GM19328 (cell line): ENCODE measurements around the gene NCLN.
"Not testable (repeated sequence)": the region's sequence is repeated elsewhere in the genome, so short reads cannot be mapped to it uniquely, and the experiment has no call there.

ENCODE experiments used
- ATAC-seq: cut with Tn5 transposase; IDR thresholded peaks from one replicate; pipeline ENCODE4 v1.9.1; 2021; ENCODE audit warnings: mild to moderate bottlenecking, moderate library complexity; ENCODE audit not compliant: unreplicated experiment

Gene NCLN

DNA sequence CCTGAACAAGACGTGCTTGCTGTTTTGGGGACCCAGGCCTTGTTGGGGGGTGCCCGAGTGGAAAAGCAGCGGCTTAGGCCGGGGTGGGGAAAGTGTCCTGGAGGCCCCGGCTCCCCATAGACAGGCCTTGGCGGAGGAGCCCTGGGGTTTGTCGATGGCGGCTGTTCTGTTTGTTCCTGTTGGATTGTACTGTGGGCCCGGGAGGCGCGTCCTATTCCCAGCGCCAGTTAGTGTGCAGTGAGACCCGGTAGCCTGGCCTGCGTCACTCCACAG is 11.1 kb downstream of the NCLN start:
- no peak for ATAC-seq

DNA sequence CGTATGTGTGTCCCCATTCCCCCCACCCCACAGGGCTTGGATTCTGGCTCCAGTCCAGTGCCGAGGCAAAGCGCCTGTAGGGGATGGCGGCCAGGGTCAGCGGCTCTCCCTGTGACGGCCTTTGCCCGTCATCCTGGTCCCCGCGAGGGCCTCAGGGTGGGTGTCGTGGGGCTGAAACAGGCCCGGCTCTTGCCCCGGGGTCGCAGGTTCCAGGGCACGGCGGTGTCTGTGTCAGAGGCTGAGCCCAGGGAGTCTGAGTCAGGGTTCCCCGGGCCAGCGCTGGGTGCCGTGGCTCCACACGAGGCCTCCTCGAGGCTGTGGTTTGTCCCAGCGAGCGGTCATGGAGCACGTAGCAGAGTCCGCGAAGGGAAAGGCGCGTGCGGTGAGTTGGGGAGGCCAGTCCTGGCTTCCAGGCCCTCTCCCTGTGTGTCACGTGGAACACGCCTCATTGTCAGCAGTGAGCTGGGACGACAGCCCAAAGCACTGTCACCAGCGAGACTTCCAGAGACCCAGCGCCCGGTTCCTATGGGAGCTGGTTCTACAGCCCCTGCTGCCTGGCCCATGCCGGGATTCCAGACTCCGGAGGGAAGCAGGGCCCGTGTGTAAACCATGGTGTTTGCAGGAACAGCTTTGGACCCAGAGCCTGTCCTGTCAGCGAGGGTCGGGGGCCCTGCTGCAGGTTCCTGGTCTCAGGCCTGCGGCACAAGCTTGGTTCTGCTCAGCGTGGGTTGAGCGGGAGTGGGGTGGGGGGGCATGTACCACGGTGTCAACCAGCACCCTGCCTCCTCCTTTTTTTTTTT is 13.4 kb downstream of the NCLN start:
- no peak for ATAC-seq

DNA sequence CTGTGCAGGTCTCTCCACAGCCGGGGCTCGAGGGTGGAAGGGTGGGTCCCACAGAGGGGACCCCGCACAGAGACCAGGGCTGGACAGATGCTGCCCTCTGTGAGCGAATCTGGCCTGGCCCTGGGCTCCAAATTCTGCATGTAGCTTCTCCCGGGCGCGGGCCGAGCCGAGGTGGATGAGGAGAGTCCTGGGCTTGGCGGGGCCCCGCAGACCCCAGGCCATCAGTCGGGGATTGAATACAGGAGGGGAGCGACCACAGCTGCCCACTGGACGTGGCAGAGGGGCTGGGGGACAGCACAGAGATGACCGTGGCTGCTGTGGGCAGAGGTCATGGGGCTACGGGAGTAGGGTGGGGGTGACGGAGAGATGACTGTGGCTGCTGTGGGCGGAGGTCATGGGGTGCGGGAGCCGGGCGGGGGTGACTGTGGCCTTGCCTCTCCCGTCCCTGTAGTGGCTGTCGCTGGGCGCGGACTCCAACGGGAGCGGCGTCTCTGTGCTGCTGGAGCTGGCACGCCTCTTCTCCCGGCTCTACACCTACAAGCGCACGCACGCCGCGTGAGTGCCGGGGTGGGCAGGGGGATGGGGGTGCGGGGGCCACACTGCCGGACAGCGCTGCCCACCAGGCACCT is 15.5 kb downstream of the NCLN start:
- ATAC-seq, result no peak

DNA sequence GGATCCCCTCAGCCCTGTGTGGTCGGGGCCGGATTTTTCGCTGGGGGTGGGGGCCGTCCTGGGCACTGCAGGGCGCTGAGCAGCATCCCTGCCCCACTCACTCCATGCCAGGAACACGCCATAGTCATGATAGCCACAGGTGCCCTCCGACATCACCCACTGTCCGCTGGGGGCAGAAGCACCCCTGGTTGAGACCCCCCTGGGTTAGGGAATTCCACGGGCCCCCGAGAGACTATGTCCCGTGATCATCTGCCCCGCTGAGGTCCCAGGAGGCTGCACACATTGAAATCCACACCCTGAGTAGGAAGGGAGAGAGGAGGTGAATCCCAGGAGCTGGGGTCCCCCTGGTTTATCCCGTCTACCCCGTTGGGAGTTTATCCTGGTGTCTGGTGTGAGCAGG is 16.2 kb downstream of the NCLN start:
- ATAC-seq, result no peak

DNA sequence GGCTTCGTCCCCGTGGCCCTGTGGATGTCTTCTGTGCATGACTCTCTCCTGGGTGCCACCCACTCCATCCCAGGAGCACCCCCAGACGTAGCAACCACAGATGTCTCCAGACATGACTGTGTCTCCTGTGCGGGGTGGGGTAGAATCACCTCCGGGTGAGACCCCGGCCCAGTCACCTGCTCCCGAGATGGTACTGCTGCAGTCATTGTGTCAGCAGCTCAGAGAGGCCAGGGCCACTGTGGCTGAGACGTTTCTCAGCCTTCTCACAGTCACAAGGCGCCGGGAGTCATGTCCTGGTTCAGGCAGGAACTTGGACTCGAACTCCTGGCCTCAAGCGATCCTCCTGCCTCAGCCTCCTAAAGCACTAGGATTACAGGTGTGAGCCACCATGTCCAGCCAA is 16.6 kb downstream of the NCLN start:
- no peak for ATAC-seq

DNA sequence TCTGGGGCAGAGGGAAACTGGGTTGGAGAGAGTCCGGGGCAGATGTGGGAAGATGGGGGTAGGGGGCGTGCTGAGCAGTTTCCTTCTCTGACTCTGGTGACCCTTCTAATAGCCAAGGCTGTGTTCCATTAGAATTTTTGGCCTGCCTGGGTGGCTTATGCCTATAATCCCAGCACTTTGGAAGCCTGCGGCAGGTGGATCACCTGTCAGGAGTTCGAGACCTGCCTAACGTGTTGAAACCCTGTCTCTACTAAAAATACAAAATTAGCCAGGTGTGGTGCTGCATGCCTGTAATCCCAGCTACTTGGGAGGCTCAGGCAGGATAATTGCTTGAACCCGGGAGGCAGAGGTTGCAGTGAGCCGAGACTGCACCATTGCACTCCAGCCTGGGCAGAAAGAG is 17.2 kb downstream of the NCLN start:
- not testable (repeated sequence) for ATAC-seq

DNA sequence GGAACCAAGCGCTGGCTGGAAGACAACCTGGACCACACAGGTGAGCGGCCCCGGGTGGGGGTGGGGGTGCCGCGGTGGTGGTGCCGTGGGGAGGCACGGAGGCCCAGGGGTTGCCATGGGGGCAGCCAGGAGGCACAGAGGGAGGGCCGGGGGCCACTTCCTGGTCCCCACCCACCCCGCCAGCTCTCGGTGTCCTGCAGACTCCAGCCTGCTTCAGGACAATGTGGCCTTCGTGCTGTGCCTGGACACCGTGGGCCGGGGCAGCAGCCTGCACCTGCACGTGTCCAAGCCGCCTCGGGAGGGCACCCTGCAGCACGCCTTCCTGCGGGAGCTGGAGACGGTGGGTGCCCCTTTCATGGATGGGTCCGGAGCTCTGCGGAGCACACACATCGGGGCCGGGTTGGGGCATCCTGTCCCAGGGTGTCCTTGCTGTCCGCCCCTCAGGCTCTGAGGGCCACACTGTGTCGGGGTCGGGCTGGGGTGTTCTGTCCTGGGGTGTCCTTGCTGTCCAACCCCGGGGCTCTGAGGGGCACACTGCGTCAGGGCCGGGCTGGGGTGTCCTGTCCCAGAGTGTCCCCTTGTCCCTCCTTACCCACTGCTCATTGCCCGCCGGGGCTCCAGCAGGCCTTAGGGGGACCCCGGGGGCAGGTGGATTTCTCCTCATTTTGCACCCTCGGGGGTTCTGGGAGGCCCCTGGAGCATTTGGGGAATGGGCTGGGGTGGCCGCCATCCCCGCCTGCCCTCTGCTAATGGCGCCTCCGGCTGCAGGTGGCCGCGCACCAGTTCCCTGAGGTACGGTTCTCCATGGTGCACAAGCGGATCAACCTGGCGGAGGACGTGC is 18.3 kb downstream of the NCLN start:
- no peak for ATAC-seq

DNA sequence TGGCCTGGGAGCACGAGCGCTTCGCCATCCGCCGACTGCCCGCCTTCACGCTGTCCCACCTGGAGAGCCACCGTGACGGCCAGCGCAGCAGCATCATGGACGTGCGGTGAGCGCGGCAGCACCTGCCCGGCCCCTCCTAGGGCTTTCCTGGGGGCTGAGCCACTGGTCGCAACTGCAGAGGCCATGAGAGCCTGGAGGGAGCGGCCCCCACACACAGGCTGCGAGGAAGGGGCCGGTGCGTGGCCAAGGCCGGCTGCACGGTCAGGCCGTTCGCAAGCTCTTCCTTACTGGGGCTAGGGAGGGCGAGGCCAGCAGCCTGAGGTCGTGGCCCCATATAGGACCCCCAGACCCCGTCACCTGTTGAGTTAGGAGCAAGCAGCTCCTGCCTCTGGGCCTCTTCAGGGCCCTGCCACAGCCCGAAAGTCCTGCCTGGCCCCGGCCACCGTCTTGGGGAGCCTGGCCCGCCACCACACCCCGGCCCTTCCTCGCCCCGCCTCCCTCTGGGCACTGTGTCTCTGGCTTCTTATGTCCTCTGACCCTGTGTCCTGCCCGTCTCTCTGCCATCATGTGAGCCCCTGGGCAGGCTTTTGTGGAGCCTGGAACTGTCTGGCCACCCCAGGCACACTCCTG is 19.0 kb downstream of the NCLN start:
- no peak for ATAC-seq

DNA sequence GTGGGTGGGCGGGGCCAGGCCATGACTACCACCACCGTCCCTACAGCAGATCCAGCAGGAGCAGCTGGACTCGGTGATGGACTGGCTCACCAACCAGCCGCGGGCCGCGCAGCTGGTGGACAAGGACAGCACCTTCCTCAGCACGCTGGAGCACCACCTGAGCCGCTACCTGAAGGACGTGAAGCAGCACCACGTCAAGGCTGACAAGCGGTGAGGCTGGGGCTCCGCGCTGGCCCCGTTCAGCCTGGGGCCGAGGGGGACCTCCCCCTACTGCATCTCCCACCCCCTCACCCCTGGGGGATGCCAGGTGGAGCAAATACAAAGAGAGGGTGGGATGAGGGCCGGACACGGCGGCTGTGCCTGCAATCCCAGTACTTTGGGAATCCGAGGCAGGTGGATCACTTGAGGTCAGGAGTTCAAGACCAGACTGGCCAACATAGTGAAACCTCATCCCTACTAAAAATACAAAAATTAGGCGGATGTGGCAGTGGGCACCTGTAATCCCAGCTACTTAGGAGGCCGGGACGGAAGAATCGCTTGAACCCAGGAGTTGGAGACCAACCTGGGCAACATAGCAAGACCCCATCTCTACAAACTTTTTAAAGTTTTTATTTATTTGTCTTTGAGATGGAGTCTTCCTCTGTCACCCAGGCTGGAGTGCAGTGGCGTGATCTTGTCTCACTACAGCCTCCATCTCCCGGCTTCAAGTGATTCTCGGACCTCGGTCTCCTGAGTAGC is 20.7 kb downstream of the NCLN start:
- ATAC-seq, result no peak

DNA sequence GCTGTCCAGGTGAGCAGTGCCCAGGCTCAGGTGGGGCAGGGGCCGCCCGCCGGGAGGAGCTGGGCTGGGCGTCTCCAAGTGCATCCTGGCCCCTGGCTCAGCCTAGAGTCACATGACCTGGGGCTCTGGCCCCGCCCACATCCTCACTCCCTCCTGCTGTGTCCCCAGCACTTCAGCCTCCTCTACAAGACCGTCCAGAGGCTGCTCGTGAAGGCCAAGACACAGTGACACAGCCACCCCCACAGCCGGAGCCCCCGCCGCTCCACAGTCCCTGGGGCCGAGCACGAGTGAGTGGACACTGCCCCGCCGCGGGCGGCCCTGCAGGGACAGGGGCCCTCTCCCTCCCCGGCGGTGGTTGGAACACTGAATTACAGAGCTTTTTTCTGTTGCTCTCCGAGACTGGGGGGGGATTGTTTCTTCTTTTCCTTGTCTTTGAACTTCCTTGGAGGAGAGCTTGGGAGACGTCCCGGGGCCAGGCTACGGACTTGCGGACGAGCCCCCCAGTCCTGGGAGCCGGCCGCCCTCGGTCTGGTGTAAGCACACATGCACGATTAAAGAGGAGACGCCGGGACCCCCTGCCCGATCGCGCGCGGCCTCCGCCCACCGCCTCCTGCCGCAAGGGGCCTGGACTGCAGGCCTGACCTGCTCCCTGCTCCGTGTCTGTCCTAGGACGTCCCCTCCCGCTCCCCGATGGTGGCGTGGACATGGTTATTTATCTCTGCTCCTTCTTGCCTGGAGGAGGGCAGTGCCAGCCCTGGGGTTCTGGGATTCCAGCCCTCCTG is 21.9 kb downstream of the NCLN start:
- ATAC-seq, result no peak

DNA sequence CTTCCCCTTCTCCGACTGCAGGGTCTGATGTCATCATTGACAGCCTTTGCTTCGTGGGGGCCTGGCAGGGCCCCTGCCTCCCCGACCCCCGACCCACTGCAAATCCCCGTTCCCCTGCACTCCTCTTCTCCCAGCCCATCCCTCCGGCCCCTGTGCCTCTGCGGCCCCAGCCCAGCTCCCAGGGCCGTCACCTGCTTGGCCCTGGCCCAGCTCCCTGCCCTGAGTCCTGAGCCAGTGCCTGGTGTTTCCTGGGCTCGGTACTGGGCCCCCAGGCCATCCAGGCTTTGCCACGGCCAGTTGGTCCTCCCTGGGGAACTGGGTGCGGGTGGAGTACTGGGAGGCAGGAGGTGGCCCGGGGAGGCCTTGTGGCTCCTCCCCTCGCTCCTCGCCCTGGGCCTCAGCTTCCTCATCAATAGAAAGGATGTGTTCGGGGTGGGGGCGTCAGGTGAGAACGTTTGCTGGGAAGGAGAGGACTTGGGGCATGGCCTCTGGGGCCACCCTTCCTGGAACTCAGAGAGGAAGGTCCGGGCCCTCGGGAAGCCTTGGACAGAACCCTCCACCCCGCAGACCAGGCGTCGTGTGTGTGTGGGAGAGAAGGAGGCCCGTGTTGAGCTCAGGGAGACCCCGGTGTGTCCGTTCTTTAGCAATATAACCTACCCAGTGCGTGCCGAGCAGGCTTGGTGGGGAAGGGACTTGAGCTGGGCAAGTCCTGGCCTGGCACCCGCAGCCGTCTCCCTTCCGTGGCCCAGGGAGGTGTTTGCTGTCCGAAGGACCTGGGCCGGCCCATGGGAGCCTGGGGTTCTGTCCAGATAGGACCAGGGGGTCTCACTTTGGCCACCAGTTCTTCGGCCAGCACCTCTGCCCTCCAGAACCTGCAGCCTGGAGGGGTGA is 22.8 kb downstream of the NCLN start:
- no peak for ATAC-seq

DNA sequence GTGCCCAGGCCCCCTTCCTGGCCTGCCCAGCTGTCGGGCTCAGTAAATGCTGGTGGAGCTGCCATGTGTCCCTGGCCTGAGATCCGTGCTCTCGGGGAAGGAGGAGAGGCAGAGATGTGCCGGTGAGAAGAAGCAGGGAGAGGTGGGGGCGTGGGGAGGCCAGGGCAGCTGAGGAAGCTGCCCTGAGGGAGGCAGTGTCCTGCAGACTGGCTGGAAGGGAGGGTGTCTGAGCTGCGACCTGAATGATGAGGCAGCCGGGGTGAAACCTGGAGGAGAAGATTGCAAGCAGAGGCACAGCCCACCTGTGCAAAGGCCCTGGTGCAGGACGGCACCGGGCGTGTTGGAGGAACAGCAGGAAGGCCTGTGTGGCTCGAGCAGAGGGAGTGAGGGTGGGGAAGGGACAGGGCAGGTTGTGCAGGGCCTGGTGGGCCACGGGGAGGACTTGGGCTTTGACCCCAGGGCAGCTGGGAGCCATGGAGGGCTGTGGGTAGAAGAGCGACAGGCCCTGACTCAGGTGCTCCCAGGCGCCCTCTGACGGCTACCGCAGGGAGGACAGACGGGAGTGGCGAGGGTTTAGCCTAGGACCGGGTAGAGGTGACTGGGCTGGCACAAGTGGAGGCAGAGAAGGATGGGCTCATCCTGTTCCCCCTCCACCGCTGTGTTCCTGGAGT is 24.8 kb downstream of the NCLN start:
- no peak for ATAC-seq

DNA sequence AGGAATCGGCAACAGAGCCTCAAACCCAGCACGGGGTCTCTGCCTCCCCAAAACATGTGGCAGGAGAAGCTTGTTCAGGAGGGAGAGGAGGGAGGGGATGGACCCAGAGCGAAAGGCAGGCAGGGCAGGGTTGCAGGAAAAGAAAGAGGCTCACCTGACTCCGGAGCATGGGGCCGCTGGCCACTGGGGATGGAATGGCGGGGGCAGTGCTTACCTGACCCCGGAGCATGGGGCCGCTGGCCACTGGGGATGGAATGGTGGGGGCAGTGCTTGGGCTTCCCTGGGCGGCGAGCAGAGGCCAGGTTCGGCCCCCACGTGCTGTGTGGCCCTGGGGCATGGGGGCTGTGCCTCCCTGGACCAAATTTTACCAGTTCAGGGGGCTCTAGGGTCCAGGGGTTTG is 25.5 kb downstream of the NCLN start:
- no peak for ATAC-seq

DNA sequence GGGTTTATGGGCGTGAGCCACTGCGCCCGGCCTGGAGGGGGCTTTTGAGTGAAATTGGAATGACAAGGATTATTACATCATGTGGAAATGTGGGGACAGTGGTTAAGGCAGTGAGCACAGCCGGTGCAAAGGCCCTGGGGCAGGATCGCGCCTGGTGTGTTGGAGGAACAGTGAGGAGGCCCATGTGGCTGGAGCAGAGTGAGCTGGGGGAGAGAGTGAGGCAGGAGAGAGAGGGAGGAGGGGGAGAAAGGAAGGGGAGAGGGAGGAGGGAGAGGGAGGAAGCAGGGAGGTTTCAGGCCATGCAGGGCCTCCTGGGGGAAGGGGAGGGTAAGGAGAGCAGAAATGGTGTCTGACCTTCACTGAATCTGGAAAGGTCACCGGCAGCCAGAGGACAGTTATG is 27.4 kb downstream of the NCLN start:
- ATAC-seq, result no peak

DNA sequence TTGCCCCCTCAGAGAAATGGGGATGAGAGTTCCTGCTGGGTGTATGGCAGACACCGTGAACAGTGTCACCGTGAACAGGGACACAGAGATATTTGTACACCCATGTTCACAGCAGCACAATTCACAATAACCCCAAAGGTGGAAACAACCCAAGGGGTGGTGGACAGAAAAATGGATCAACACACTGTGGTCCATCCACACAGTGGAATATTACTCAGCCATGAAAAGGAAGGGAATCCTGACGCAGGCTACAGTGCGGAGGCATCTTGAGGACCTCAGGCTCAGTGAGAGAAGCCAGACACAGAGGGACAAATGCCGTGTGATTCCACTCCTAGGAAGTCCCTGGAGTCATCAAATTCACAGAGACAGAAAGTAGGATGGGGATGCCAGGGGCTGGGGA is 31.1 kb downstream of the NCLN start:
- no peak for ATAC-seq

DNA sequence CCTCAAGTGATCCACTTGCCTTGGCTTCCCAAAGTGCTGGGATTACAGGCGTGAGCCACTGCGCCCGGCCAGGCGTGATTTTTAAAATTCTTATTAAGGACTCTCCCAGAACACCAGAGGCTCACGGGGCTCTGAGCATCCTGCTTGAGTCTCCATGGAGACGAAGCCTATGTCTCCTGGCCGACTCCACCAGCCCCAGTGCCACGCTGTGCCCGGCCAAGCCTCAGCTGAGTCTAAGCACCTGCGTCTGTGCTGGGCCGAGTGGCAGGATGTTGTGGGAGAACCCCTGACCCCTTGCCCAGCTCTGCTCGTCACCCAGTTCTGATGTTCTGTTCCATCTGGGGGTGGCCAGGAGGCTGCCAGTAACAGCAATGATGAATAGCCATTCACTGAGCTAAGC is 34.8 kb downstream of the NCLN start:
- ATAC-seq, result no peak

DNA sequence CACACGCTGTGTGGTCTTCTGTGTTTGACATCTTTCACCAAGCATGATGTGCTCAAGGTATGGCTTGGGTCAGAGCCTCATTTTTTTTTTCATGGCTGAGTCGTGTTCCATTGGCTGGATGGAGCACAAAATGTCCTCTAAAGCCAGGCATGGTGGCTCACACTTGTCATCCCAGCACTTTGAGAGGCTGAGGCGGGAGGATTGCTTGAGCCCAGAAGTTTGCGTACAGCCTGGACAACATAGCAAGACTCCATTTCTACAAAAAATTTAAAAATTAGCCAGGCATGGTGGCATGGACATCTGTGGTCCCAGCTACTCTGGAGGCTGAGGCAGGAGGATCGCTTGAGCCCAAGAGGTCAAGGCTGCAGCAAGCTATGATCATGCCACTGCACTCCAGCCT is 35.8 kb downstream of the NCLN start:
- not testable (repeated sequence) for ATAC-seq

DNA sequence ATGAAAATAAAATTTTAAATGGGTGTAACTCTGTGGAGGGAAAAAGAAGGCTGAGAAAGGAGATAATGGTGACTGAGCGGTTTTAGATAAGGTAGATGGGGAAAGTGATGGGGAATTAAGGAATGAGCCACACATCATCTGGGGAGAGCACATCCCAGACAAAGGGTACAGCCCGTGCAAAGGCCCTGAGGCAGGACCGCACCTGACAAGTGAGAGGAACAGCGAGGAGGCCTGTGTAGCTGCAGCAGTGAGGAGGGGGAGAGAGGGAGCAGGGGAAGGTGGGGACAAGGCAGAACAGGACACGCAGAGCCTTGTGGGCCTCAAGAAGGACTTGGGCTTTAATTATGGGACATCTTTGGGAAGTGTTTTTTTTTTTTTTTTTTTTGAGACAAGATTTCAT is 37.0 kb downstream of the NCLN start:
- no peak for ATAC-seq
